IPS-18a (cell line): ENCODE data around the gene TRIP12.
"Not testable (repeated sequence)": the region's sequence is repeated elsewhere in the genome, so short reads cannot be mapped to it uniquely, and the experiment has no call there.

Source experiments
- H3K27ac ChIP-seq: one replicate; pipeline ENCODE4 v1.5.1; 2013; ENCODE audit warnings: low read length
- H3K27me3 ChIP-seq: one replicate; pipeline ENCODE4 v1.6.1; 2013; ENCODE audit warnings: mild to moderate bottlenecking, low read length; ENCODE audit not compliant: control insufficient read depth, insufficient read depth
- H3K36me3 ChIP-seq: one replicate; pipeline ENCODE4 v1.6.1; 2013; ENCODE audit warnings: low read depth, low read length; ENCODE audit not compliant: control insufficient read depth
- H3K4me1 ChIP-seq: one replicate; pipeline ENCODE4 v1.6.1; 2013; ENCODE audit warnings: low read depth, low read length; ENCODE audit not compliant: control insufficient read depth
- H3K4me3 ChIP-seq: one replicate; pipeline ENCODE4 v1.5.1; 2013; ENCODE audit warnings: low read length
- H3K9ac ChIP-seq: one replicate; pipeline ENCODE4 v1.6.1; 2013; ENCODE audit warnings: mild to moderate bottlenecking, low read length, moderate library complexity
- H3K9me3 ChIP-seq: one replicate; pipeline ENCODE4 v1.6.1; 2013; ENCODE audit warnings: low read depth, low read length; ENCODE audit not compliant: control insufficient read depth

Gene TRIP12

GRCh38 chr2:229869226-229869625 lies 52.6 kb downstream of the TRIP12 start:
- Histone ChIP-seq H3K9ac (no peak overlapping the region), H3K27me3 (no peaks in the 10 kb centered on the region), H3K9me3 (no peaks in the 10 kb centered on the region), H3K36me3 (no peaks in the 10 kb centered on the region), H3K4me3 (no peak overlapping the region), H3K27ac (no peak overlapping the region), H3K4me1 (peaks cover 6% of the 10 kb centered on the region)

GRCh38 chr2:229868794-229869193 lies 53.0 kb downstream of the TRIP12 start:
- no peak overlapping the region for H3K27ac ChIP-seq
- H3K9me3 ChIP-seq = no peaks in the 10 kb centered on the region
- H3K9ac ChIP-seq = no peak overlapping the region
- peaks cover 6% of the 10 kb centered on the region for H3K4me1 ChIP-seq
- no peaks in the 10 kb centered on the region for H3K36me3 ChIP-seq
- H3K27me3 ChIP-seq = no peaks in the 10 kb centered on the region
- no peak overlapping the region for H3K4me3 ChIP-seq

GRCh38 chr2:229865033-229865432 lies 56.8 kb downstream of the TRIP12 start:
- peaks cover 6% of the 10 kb centered on the region for H3K4me1 ChIP-seq
- H3K4me3 ChIP-seq = no peak overlapping the region
- H3K27ac ChIP-seq = no peak overlapping the region
- H3K36me3 ChIP-seq = no peaks in the 10 kb centered on the region
- H3K27me3 ChIP-seq = no peaks in the 10 kb centered on the region
- no peaks in the 10 kb centered on the region for H3K9me3 ChIP-seq
- no peak overlapping the region for H3K9ac ChIP-seq

DNA sequence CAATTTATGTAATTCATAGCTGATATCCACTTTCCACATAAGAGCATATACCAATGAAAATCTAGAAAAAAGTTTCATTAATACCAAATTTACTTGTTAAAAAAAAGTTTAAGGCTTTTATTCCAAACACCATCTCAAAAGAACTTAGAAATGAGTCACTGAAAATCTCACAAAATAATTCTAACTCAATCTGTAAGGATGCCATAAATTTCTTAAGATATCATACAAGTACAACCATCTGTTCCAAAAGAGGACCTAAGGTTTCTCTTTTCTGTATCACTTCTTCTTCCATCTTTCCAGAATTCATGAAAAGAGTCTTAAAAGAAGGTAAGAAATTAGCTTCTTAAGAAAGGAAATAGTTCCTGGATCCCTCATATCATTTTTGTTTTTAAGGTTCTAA lies 60.4 kb downstream of the TRIP12 start:
- Histone ChIP-seq H3K36me3 (peaks cover 16% of the 10 kb centered on the region), H3K9ac (no peak overlapping the region), H3K27ac (no peak overlapping the region)

GRCh38 chr2:229860334-229860733 lies 61.5 kb downstream of the TRIP12 start:
- Histone ChIP-seq H3K27ac (no peak overlapping the region), H3K27me3 (no peaks in the 10 kb centered on the region), H3K4me1 (no peaks in the 10 kb centered on the region), H3K4me3 (no peak overlapping the region), H3K36me3 (peaks cover 16% of the 10 kb centered on the region), H3K9ac (no peak overlapping the region), H3K9me3 (no peaks in the 10 kb centered on the region)

More for the DNA sequence above, 60.4 kb downstream of the TRIP12 start:
- Histone ChIP-seq H3K27me3 (no peaks in the 10 kb centered on the region), H3K4me3 (no peak overlapping the region), H3K9me3 (no peaks in the 10 kb centered on the region), H3K4me1 (no peaks in the 10 kb centered on the region)

DNA sequence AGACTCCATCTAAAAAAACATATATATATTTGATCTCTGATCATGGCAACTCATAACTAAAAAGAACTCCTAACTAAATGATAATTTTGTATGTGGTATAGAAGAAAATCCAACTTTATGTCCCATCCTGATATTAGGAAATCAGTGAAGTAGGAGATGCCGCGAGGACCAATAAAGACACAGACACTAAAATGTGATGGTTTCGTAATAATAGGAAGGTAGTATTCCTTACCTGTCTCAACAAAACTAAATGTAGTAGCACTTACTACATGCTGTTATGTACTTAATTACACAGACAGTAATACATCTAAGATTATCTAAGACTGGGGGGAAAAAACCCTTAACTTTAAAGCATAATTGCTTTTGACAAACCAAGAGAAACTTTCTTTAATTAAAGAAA lies 63.5 kb downstream of the TRIP12 start:
- H3K4me1 ChIP-seq = no peaks in the 10 kb centered on the region
- H3K27ac ChIP-seq = no peak overlapping the region
- peaks cover 18% of the 10 kb centered on the region for H3K36me3 ChIP-seq
- H3K9ac ChIP-seq = no peak overlapping the region
- H3K9me3 ChIP-seq = no peaks in the 10 kb centered on the region
- H3K4me3 ChIP-seq = no peak overlapping the region
- no peaks in the 10 kb centered on the region for H3K27me3 ChIP-seq

GRCh38 chr2:229857634-229858033 lies 64.2 kb downstream of the TRIP12 start:
- no peaks in the 10 kb centered on the region for H3K27me3 ChIP-seq
- no peaks in the 10 kb centered on the region for H3K9me3 ChIP-seq
- H3K27ac ChIP-seq = no peak overlapping the region
- H3K4me3 ChIP-seq = no peak overlapping the region
- no peak overlapping the region for H3K9ac ChIP-seq
- H3K36me3 ChIP-seq = peaks cover 18% of the 10 kb centered on the region
- no peaks in the 10 kb centered on the region for H3K4me1 ChIP-seq

DNA sequence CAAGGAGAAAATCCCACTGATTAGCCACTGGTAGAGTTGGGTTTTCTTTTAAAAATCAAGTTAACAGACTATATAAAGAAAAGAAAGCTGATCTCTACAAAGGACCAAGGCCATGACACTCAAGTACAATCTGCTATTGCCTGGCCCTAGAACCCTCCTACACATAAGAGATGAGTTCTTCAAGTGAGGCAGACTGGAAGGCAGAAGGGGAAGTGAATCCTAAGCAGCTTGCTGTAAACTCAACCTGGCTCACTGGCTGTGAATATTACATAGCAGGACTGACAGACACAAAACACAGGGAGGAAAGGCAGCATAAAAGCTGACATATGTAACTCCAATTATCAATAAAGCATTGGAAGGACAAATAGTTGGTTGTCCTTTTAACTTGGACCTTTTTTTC lies 65.4 kb downstream of the TRIP12 start:
- Histone ChIP-seq H3K4me1 (no peaks in the 10 kb centered on the region), H3K9ac (no peak overlapping the region), H3K27me3 (no peaks in the 10 kb centered on the region), H3K4me3 (no peak overlapping the region), H3K36me3 (peaks cover 18% of the 10 kb centered on the region), H3K27ac (no peak overlapping the region), H3K9me3 (no peaks in the 10 kb centered on the region)

GRCh38 chr2:229855116-229855515 lies 66.7 kb downstream of the TRIP12 start:
- Histone ChIP-seq H3K9ac (no peak overlapping the region), H3K9me3 (no peaks in the 10 kb centered on the region), H3K36me3 (peaks cover 18% of the 10 kb centered on the region), H3K27me3 (no peaks in the 10 kb centered on the region), H3K27ac (no peak overlapping the region), H3K4me1 (no peaks in the 10 kb centered on the region), H3K4me3 (no peak overlapping the region)

DNA sequence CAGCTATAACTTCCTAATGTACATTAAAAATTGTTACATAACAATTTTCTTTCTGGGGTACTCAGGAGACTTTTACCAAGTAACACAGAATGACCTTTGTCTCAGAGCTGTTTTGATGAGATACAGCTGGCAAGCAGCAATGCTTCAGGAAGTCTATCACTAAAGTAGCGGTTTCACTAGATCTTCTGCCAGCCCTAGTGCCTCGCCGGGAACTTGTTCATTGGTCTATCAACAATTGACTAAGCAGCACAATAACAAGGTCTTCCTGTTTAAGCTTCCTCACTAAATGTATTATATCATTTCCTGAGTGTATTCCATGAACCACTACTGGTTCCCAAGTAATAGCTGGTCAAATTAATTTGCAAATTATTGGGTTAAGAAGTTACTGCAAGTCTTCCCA lies 69.2 kb downstream of the TRIP12 start:
- Histone ChIP-seq H3K4me3 (no peak overlapping the region), H3K27ac (no peak overlapping the region)

DNA sequence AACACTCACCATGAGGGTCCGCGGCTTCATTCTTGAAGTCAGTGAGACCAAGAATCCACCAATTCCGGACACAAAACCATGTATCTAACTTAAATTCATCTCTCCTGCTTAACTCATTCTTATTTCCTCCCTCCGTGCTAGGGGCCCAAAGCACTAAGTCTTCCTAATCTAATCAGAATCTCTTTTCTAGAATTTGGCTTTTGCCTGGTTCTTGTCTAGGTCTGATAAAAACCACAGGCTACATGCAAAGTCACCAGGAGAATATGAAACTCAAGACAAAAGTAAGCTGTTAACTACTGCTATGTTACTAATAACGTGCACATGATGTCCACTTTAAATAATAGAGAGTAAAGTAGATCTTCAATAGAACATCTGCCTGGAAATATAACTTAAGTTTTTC lies 69.9 kb downstream of the TRIP12 start:
- no peak overlapping the region for H3K27ac ChIP-seq
- no peaks in the 10 kb centered on the region for H3K27me3 ChIP-seq
- peaks cover 3% of the 10 kb centered on the region for H3K36me3 ChIP-seq
- H3K9me3 ChIP-seq = no peaks in the 10 kb centered on the region
- no peak overlapping the region for H3K4me3 ChIP-seq
- no peak overlapping the region for H3K9ac ChIP-seq
- H3K4me1 ChIP-seq = peaks cover 7% of the 10 kb centered on the region

More for the DNA sequence above, 69.2 kb downstream of the TRIP12 start:
- H3K9ac ChIP-seq = no peak overlapping the region
- H3K36me3 ChIP-seq = peaks cover 3% of the 10 kb centered on the region
- H3K9me3 ChIP-seq = no peaks in the 10 kb centered on the region
- H3K4me1 ChIP-seq = peaks cover 7% of the 10 kb centered on the region
- H3K27me3 ChIP-seq = no peaks in the 10 kb centered on the region

- H3K4me3 ChIP-seq, H3K27me3 ChIP-seq, H3K9me3 ChIP-seq, H3K36me3 ChIP-seq, H3K4me1 ChIP-seq, H3K9ac ChIP-seq, H3K27ac ChIP-seq: not testable (repeated sequence)
These were observed 71.2 kb downstream of the TRIP12 start for GRCh38 chr2:229850355-229851275.
